ES-I3 (cell line): ENCODE data around the gene YPEL3.
A peak's percentile ranks its signal among the peaks of the same experiment; 100 is the strongest.

Experiments
- H3K36me3 ChIP-seq: 2 replicates; pipeline ENCODE4 v1.6.1; 2013; ENCODE audit warnings: mild to moderate bottlenecking, low read length, control low read depth, moderate library complexity; ENCODE audit not compliant: insufficient read depth
- H3K4me1 ChIP-seq: 2 replicates; pipeline ENCODE4 v1.6.1; 2013; ENCODE audit warnings: mild to moderate bottlenecking, control low read depth, low read length; ENCODE audit not compliant: insufficient read depth
- H3K9ac ChIP-seq: 2 replicates; pipeline ENCODE4 v1.6.1; 2013; ENCODE audit warnings: low read depth, mild to moderate bottlenecking, low read length, moderate library complexity
- H3K9me3 ChIP-seq: 2 replicates; pipeline ENCODE4 v1.6.1; 2013; ENCODE audit warnings: mild to moderate bottlenecking, low read length, moderate library complexity; ENCODE audit not compliant: control insufficient read depth, insufficient read depth

YPEL3 gene

GRCh38 chr16:30077656-30078055 is 18.4 kb downstream of the YPEL3 start:
- Histone ChIP-seq H3K4me1 (peaks cover 9% of the 10 kb centered on the region; the same call in 1 of the 2 replicates), H3K9ac (no peak overlapping the region), H3K36me3 (peaks cover 13% of the 10 kb centered on the region), H3K9me3 (no peaks in the 10 kb centered on the region)

- peaks cover 12% of the 10 kb centered on the region; the same call in 1 of the 2 replicates for H3K36me3 ChIP-seq
- H3K9me3 ChIP-seq, result no peaks in the 10 kb centered on the region
- H3K9ac ChIP-seq, result peak overlapping the region; percentile 90
- H3K4me1 ChIP-seq, result peaks cover 9% of the 10 kb centered on the region; the same call in 1 of the 2 replicates
Measured at GRCh38 chr16:30076276-30076791, 19.7 kb downstream of the YPEL3 start.

- Histone ChIP-seq H3K9ac (peak within 1 kb of the TSS; percentile 90), H3K36me3 (peaks cover 6% of the 10 kb centered on the region; the same call in 1 of the 2 replicates), H3K9me3 (no peaks in the 10 kb centered on the region), H3K4me1 (peaks cover 9% of the 10 kb centered on the region; the same call in 1 of the 2 replicates)
Measured at GRCh38 chr16:30075503-30076275, 20.3 kb downstream of the YPEL3 start, which contains the start of gene PPP4C. Gene PPP4C (plus strand): TSS chr16:30075994. CDS start chr16:30076378, 384 bp downstream.

- Histone ChIP-seq H3K9me3 (no peaks in the 10 kb centered on the region), H3K9ac (no peak overlapping the region), H3K36me3 (peaks cover 29% of the 10 kb centered on the region), H3K4me1 (no peaks in the 10 kb centered on the region; the same call in none of the 2 replicates)
Measured at GRCh38 chr16:30070490-30070889, 25.5 kb downstream of the YPEL3 start.

GRCh38 chr16:30069611-30070462 is 26.2 kb downstream of the YPEL3 start:
- H3K9me3 ChIP-seq, result no peaks in the 10 kb centered on the region
- no peak overlapping the region for H3K9ac ChIP-seq
- no peaks in the 10 kb centered on the region; the same call in none of the 2 replicates for H3K4me1 ChIP-seq
- H3K36me3 ChIP-seq, result peaks cover 29% of the 10 kb centered on the region

GRCh38 chr16:30068750-30069610 is 27.0 kb downstream of the YPEL3 start:
- Histone ChIP-seq H3K9ac (no peak overlapping the region), H3K36me3 (peaks cover 29% of the 10 kb centered on the region), H3K4me1 (no peaks in the 10 kb centered on the region; the same call in none of the 2 replicates), H3K9me3 (no peaks in the 10 kb centered on the region)

GRCh38 chr16:30068333-30068732 is 27.7 kb downstream of the YPEL3 start:
- peaks cover 29% of the 10 kb centered on the region for H3K36me3 ChIP-seq
- H3K4me1 ChIP-seq, result peaks cover 2% of the 10 kb centered on the region
- no peak overlapping the region for H3K9ac ChIP-seq
- no peaks in the 10 kb centered on the region for H3K9me3 ChIP-seq

- H3K36me3 ChIP-seq, result peaks cover 29% of the 10 kb centered on the region
- H3K4me1 ChIP-seq, result peaks cover 4% of the 10 kb centered on the region
- no peaks in the 10 kb centered on the region for H3K9me3 ChIP-seq
- no peak overlapping the region for H3K9ac ChIP-seq
Measured at GRCh38 chr16:30067584-30067916, 28.5 kb downstream of the YPEL3 start.

- H3K4me1 ChIP-seq, result peaks cover 4% of the 10 kb centered on the region
- peak overlapping the region; percentile 98 for H3K9ac ChIP-seq
- H3K36me3 ChIP-seq, result peaks cover 29% of the 10 kb centered on the region
- no peaks in the 10 kb centered on the region for H3K9me3 ChIP-seq
Measured at GRCh38 chr16:30066761-30067583, 29.0 kb downstream of the YPEL3 start.

- no peaks in the 10 kb centered on the region for H3K9me3 ChIP-seq
- H3K4me1 ChIP-seq, result peaks cover 4% of the 10 kb centered on the region
- H3K36me3 ChIP-seq, result peaks cover 29% of the 10 kb centered on the region
- H3K9ac ChIP-seq, result peak overlapping the region; percentile 98
Measured at GRCh38 chr16:30065943-30066760, 29.9 kb downstream of the YPEL3 start.

- Histone ChIP-seq H3K9me3 (no peaks in the 10 kb centered on the region), H3K4me1 (peaks cover 4% of the 10 kb centered on the region), H3K36me3 (peaks cover 26% of the 10 kb centered on the region), H3K9ac (peak within 1 kb of the TSS; percentile 98)
Measured at GRCh38 chr16:30065102-30065942, 30.7 kb downstream of the YPEL3 start, which contains the start of gene ALDOA. Gene ALDOA (plus strand): TSS chr16:30065760. CDS start chr16:30066898, 1,138 bp downstream.

GRCh38 chr16:30064729-30065101 is 31.3 kb downstream of the YPEL3 start:
- Histone ChIP-seq H3K9ac (peak overlapping the region; percentile 98), H3K4me1 (peaks cover 4% of the 10 kb centered on the region), H3K36me3 (peaks cover 21% of the 10 kb centered on the region), H3K9me3 (no peaks in the 10 kb centered on the region)
